Thyroid gland (tissue), 4 donors: ENCODE measurements around the gene FOXP2. TPM values are rescaled to one million over a fixed set of nuclear protein-coding genes. Genes with fewer than 3 reads are reported as not detected.

Source experiments
- DNase-seq, 2 donors: peaks; one replicate each; pipeline ENCODE4 v3.0.0-alpha.2; 2019
- H3K27ac ChIP-seq, 3 donors: fragments of 200-600 bp; sonication (generic); 1 replicate in 2 of 3; 2 replicates in 1 of 3; pipeline ENCODE4 v1.5.1; 2016 to 2019; ENCODE audit warnings: mild to moderate bottlenecking in 1 of 3, moderate library complexity in 1 of 3
- H3K27me3 ChIP-seq: fragments of 200-600 bp; sonication (generic); one replicate; pipeline ENCODE4 v1.5.1; 2019
- H3K36me3 ChIP-seq, 2 donors: fragments of 200-600 bp; sonication (generic); one replicate each; pipeline ENCODE4 v1.5.1; 2016 to 2019
- H3K4me1 ChIP-seq, 2 donors: fragments of 200-600 bp; sonication (generic); one replicate each; pipeline ENCODE4 v1.5.1; 2017 to 2019
- H3K4me3 ChIP-seq, 3 donors: fragments of 200-600 bp; sonication (generic); replicated peaks in 1 of 3; 1 replicate in 2 of 3; 2 replicates in 1 of 3; pipeline ENCODE4 v1.5.1; 2016; ENCODE audit warnings: mild to moderate bottlenecking in 1 of 3
- H3K9me3 ChIP-seq: fragments of 200-600 bp; sonication (generic); one replicate; pipeline ENCODE4 v1.5.1; 2017
- CTCF ChIP-seq, 6 experiments: fragments of 200-600 bp in 3 of 6; fragments of 450-650 bp in 3 of 6; sonication (generic) in 3 of 6; IDR thresholded peaks; one replicate each; pipeline ENCODE4 v1.5.1; 2016 to 2019; ENCODE audit warnings: antibody characterized with exemption in 6 of 6, mild to moderate bottlenecking in 2 of 6, inconsistent platforms in 1 of 6, moderate library complexity in 1 of 6
- POLR2A ChIP-seq, 2 donors: fragments of 450-650 bp; IDR thresholded peaks; one replicate each; pipeline ENCODE4 v1.6.1; 2017; ENCODE audit warnings: antibody characterized with exemption in 2 of 2, mild to moderate bottlenecking in 2 of 2, moderate library complexity in 1 of 2
- WGBS, 2 donors: methylation state at CpG; one replicate each; pipeline ENCODE4 v1.1.5; 2017; 5-methylcytosine and 5-hydroxymethylcytosine counted together
- intact Hi-C: fragments of 100-400 bp; cut with DNase I; formaldehyde crosslinking; loops from one replicate; pipeline ENCODE4 v1.15.1; 2023
- total RNA-seq, 4 donors: library from RNA; depleted of rRNA; stranded (reverse); fragments of >200 nt; gene quantifications; one replicate each; pipeline ENCODE4 v1.2.3, GENCODE V29; 2016

FOXP2 gene
- total RNA-seq, 4 donors from 2014 or later = 24.7 to 46.5 (median 28.0) TPM

GRCh38 chr7:114670676-114671075 lies 256.1 kb downstream of the FOXP2 start:
- H3K36me3 ChIP-seq = no peaks in the 10 kb centered on the region
- no peak overlapping the region for H3K27ac ChIP-seq
- TF ChIP-seq CTCF (IDR thresholded peaks at IDR 0.05) (no peak), POLR2A (IDR thresholded peaks at IDR 0.05) (no peak)
- DNase-seq = no peak
- no peaks in the 10 kb centered on the region for H3K4me1 ChIP-seq
- no peak overlapping the region for H3K4me3 ChIP-seq
- no peaks in the 10 kb centered on the region for H3K9me3 ChIP-seq
- intact Hi-C loops = no loop called here
- no peaks in the 10 kb centered on the region for H3K27me3 ChIP-seq

- WGBS, 2 donors = 89 to 91% methylated on average over 2 of the region's 2 CpGs
Measured at GRCh38 chr7:114671563-114672123, 257.0 kb downstream of the FOXP2 start.

GRCh38 chr7:114678116-114678515 lies 263.5 kb downstream of the FOXP2 start:
- H3K27ac ChIP-seq = no peak overlapping the region
- WGBS, 2 donors = 91 to 96% methylated on average over 2 of the region's 2 CpGs
- H3K9me3 ChIP-seq = no peaks in the 10 kb centered on the region
- H3K4me3 ChIP-seq = no peak overlapping the region
- DNase-seq = no peak
- no peaks in the 10 kb centered on the region for H3K4me1 ChIP-seq
- no peak for TF ChIP-seq POLR2A (IDR thresholded peaks at IDR 0.05)
- no peak for TF ChIP-seq CTCF (IDR thresholded peaks at IDR 0.05)
- intact Hi-C loops = no loop called here
- no peaks in the 10 kb centered on the region for H3K36me3 ChIP-seq
- H3K27me3 ChIP-seq = no peaks in the 10 kb centered on the region

More at GRCh38 chr7:114671563-114672123, 257.0 kb downstream of the FOXP2 start:
- H3K27me3 ChIP-seq = no peaks in the 10 kb centered on the region
- TF ChIP-seq POLR2A (IDR thresholded peaks at IDR 0.05) (no peak), CTCF (IDR thresholded peaks at IDR 0.05) (no peak)
- no peak for DNase-seq
- no peaks in the 10 kb centered on the region for H3K36me3 ChIP-seq
- H3K4me1 ChIP-seq = no peaks in the 10 kb centered on the region
- H3K4me3 ChIP-seq = no peak overlapping the region
- no peak overlapping the region for H3K27ac ChIP-seq
- H3K9me3 ChIP-seq = no peaks in the 10 kb centered on the region
- intact Hi-C loops = no loop called here

- intact Hi-C loops = no loop called here
- Histone ChIP-seq H3K9me3 (no peaks in the 10 kb centered on the region), H3K4me3 (no peak overlapping the region), H3K27me3 (no peaks in the 10 kb centered on the region), H3K36me3 (no peaks in the 10 kb centered on the region), H3K4me1 (no peaks in the 10 kb centered on the region), H3K27ac (no peak overlapping the region)
- TF ChIP-seq CTCF (IDR thresholded peaks at IDR 0.05) = no peak
- no peak for TF ChIP-seq POLR2A (IDR thresholded peaks at IDR 0.05)
- no peak for DNase-seq
- 94 to 96% methylated on average over 4 of the region's 4 CpGs for WGBS, 2 donors
Measured at GRCh38 chr7:114687238-114687637, 272.6 kb downstream of the FOXP2 start.

- WGBS, 2 donors = 67 to 72% methylated on average over 2 of the region's 2 CpGs
- Histone ChIP-seq H3K27me3 (no peaks in the 10 kb centered on the region), H3K4me1 (no peaks in the 10 kb centered on the region), H3K36me3 (no peaks in the 10 kb centered on the region), H3K4me3 (no peak overlapping the region), H3K9me3 (no peaks in the 10 kb centered on the region), H3K27ac (no peak overlapping the region)
- DNase-seq = no peak
- intact Hi-C loops = no loop called here
- TF ChIP-seq CTCF (IDR thresholded peaks at IDR 0.05) = no peak
- no peak for TF ChIP-seq POLR2A (IDR thresholded peaks at IDR 0.05)
Measured at GRCh38 chr7:114688443-114689055, 273.9 kb downstream of the FOXP2 start.
